ENCODE results near the gene SPIRE2.
"Not testable (repeated sequence)": the region's sequence is repeated elsewhere in the genome, so short reads cannot be mapped to it uniquely, and the experiment has no call there.

Gene SPIRE2

DNA sequence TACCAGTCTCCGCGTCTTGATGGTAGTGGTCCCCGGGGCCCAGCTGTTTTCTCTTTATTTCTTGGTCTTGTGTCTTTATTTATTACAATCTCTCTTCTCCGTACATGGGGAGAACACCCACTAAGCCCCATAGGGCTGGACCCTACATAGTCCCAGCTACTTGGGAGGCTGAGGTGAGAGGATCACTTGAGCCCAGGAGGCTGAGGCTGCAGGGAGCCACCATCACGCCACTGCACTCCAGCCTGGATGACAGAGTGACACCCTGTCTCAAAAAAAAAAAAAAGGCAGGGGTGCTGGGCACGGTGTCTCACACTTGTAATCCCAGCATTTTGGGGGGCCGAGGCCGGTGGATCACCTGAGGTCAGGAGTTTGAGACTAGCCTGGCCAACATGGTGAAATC is 8.8 kb upstream of the SPIRE2 start:
- ATAC-seq (replicated peaks; ENCODE audit: extremely low read depth, poor library complexity, severe bottlenecking); H3K36me3 Mint-ChIP-seq (ENCODE audit: insufficient read depth); H3K9me3 Mint-ChIP-seq; DNase-seq (ENCODE audit: low spot score in 2 of 2); H3K27ac Mint-ChIP-seq (ENCODE audit: low read depth); H3K27me3 Mint-ChIP-seq: not testable (repeated sequence)
- Mint-ChIP-seq H3K4me3 (peak overlapping the region; percentile 18), H3K4me1 (peaks cover 33% of the 10 kb centered on the region)

DNA sequence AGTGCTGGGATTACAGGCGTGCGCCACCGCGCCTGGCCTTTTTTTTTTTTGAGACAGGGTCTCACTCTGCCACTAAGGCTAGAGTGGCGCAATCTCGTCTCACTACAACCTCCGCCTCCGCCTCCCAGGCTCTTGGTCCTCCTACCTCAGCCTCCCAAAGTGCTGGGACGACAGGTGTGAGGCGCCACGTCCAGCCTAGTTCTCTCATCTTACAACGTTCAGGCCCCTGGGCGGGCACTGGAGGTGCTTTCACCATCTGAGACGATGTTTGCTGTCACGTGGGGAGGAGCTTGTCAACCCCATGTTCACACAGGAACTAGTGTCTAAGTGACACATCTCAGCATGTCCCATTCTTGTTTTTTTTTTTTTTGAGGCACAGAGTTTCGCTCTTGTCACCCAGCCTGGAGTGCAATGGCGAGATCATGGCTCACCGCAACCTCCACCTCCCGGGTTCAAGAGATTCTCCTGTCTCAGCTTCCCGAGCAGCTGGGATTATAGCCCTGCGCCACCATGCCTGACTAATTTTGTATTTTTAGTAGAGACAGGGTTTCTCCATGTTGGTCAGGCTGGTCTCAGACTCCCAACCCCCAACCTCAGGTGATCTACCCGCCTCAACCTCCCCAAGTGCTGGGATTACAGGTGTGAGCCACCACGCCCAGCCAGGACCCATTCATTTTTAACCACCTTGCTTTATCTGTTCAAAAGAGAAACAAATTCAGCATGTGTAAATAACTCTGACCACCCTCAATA is 6.7 kb upstream of the SPIRE2 start:
- Mint-ChIP-seq H3K27ac (ENCODE audit: low read depth) (peak overlapping the region; percentile 80), H3K9me3 (no peaks in the 10 kb centered on the region), H3K4me3 (peak overlapping the region; percentile 36), H3K27me3 (no peaks in the 10 kb centered on the region), H3K36me3 (ENCODE audit: insufficient read depth) (peaks cover 2% of the 10 kb centered on the region), H3K4me1 (peaks cover 33% of the 10 kb centered on the region)
- DNase-seq (ENCODE audit: low spot score in 2 of 2): peak in 1 of 2 donors; percentile 64
- ATAC-seq (replicated peaks; ENCODE audit: extremely low read depth, poor library complexity, severe bottlenecking): peak; percentile 85

DNA sequence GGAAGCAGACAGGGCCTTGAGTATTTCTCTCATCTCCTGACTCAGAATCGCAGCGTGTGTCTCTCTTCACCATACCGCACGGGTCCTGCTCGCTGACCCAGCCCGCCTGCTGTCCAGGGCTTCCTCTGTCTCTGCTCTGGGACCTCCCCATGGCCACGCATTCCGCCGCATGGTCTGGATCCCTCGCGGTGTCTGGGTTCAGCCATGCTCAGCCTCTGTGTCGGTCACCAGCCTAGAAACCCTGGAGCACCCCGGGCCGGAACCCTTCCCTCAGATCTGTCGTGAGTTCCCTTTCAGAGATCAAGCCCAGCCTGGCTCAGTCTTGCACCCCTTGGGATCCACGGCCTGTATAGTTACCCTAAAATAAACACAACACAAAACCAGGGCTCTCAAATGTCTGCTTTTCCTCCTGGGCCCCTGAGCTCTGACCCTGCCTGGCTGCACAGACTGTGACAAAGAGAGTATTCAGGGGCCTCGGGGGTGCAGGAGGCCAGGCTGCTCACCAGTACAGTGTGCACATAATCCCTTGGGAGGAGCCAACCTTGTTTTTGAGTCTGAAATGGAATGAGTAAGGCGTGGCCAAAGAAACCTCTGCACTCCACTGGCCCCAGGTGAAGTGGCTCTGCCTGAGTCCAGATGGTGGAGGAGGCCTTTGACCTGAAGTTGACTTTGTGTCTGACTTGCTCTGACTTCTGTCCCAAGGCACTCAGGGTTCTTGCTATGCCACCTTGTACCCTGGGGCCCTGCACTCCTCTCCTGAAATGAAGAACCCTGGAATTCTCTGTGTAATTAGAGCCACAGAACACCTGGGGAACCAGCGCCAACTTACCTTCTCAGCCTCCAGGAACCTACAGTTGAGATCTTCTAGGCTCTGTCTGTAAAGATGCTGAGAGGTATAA is 5.8 kb upstream of the SPIRE2 start:
- no peak for DNase-seq (ENCODE audit: low spot score in 2 of 2)
- peaks cover 2% of the 10 kb centered on the region for H3K36me3 Mint-ChIP-seq (ENCODE audit: insufficient read depth)
- peak overlapping the region; percentile 36 for H3K4me3 Mint-ChIP-seq
- peaks cover 33% of the 10 kb centered on the region for H3K4me1 Mint-ChIP-seq
- H3K27me3 Mint-ChIP-seq: no peaks in the 10 kb centered on the region
- H3K9me3 Mint-ChIP-seq: no peaks in the 10 kb centered on the region
- no peak for ATAC-seq (replicated peaks; ENCODE audit: extremely low read depth, poor library complexity, severe bottlenecking)
- peak overlapping the region; percentile 80 for H3K27ac Mint-ChIP-seq (ENCODE audit: low read depth)

DNA sequence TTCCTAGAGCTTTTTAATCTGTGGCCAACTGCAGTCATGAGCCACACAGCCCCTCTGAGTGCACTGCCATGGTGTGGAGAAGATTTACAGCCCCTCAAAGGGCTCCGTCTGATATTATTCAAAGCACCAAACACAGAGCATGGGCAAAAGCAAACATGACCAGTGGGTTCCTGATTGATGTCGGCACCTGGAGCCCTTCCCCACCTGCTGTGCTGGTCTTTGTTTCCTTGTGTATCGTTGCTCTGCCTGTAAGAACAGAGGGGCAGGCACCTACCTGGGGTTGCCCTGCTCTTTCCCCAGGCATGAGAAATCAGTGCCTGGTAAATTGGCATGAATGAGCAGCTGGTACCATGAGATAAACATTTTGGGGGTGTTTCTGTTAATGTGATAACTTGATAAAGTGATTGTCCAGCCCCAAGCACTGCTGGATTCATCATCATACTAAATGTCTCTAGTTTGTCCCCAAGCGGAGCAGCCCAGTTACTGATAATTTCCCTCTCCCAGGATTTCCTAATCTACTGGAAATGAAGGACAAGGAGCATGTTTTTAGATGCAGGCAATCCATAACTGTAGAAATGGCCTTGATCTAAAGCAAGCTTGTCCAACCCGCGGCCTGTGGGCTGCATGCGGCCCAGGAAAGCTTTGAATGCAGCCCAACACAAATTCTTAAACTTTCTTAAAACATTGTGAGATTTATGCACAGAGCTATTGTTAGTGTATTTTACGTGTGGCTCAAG is 5.0 kb upstream of the SPIRE2 start:
- no peak for ATAC-seq (replicated peaks; ENCODE audit: extremely low read depth, poor library complexity, severe bottlenecking)
- H3K4me3 Mint-ChIP-seq: no peak overlapping the region
- H3K4me1 Mint-ChIP-seq: peaks cover 26% of the 10 kb centered on the region
- peak overlapping the region; percentile 80 for H3K27ac Mint-ChIP-seq (ENCODE audit: low read depth)
- H3K27me3 Mint-ChIP-seq: no peaks in the 10 kb centered on the region
- H3K9me3 Mint-ChIP-seq: no peaks in the 10 kb centered on the region
- H3K36me3 Mint-ChIP-seq (ENCODE audit: insufficient read depth): peaks cover 2% of the 10 kb centered on the region
- DNase-seq (ENCODE audit: low spot score in 2 of 2): no peak

DNA sequence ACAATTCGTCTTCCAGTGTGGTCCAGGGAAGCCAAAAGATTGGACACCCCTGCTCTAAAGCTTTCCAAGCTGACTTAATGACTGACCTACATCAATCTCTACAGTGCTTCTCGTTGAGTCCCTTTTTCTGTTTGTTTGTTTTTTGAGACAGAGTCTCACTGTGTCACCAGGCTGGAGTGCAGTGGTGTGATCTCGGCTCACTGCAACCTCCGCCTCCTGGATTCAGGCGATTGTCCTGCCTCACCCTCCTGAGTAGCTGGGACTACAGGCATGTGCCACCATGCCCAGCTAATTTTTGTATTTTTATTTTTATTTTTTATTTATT is 4.5 kb upstream of the SPIRE2 start:
- H3K4me3 Mint-ChIP-seq; ATAC-seq (replicated peaks; ENCODE audit: extremely low read depth, poor library complexity, severe bottlenecking); H3K9me3 Mint-ChIP-seq; H3K27ac Mint-ChIP-seq (ENCODE audit: low read depth); H3K36me3 Mint-ChIP-seq (ENCODE audit: insufficient read depth); H3K27me3 Mint-ChIP-seq; DNase-seq (ENCODE audit: low spot score in 2 of 2): not testable (repeated sequence)
- H3K4me1 Mint-ChIP-seq: peaks cover 24% of the 10 kb centered on the region

DNA sequence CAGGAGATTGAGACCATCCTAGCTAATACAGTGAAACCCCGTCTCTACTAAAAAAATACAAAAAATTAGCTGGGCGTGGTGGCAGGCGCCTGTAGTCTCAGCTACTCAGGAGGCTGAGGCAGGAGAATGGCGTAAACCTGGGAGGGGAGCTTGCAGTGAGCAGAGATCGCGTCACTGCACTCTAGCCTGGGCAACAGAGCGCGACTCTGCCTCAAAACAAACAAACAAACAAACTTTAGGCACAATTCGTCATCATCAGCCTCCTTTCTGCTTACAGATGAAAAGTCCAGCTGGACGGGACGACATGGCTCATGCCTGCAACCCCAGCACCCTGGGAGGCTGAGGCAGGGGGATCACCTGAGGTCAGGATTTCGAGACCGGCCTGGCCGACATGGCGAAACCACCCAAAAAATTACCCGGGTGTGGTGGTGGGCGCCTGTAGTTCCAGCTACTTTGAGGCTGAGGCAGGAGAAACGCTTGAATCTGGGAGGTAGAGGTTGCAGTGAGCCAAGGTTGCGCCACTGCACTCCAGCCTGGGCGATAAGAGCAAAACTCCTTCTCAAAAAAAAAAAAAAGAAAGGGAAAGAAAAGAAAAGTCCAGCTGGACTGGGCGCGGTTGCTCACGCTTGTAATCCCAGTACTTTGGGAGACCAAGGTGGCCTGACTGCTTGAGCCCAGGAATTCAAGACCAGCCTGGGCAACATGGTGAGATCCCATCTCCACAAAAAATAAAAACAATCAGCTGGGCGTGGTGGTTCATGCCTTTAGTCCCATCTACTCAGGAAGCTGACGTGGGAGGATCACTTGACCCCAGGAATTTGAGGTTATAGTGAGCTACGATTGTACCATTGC is 1.5 kb upstream of the SPIRE2 start:
- Mint-ChIP-seq H3K27me3 (no peaks in the 10 kb centered on the region), H3K9me3 (no peaks in the 10 kb centered on the region), H3K4me1 (peaks cover 21% of the 10 kb centered on the region), H3K27ac (ENCODE audit: low read depth) (no peak overlapping the region), H3K36me3 (ENCODE audit: insufficient read depth) (no peaks in the 10 kb centered on the region), H3K4me3 (peak overlapping the region; percentile 34)
- DNase-seq (ENCODE audit: low spot score in 2 of 2) (no peak), ATAC-seq (replicated peaks; ENCODE audit: extremely low read depth, poor library complexity, severe bottlenecking) (no peak)

DNA sequence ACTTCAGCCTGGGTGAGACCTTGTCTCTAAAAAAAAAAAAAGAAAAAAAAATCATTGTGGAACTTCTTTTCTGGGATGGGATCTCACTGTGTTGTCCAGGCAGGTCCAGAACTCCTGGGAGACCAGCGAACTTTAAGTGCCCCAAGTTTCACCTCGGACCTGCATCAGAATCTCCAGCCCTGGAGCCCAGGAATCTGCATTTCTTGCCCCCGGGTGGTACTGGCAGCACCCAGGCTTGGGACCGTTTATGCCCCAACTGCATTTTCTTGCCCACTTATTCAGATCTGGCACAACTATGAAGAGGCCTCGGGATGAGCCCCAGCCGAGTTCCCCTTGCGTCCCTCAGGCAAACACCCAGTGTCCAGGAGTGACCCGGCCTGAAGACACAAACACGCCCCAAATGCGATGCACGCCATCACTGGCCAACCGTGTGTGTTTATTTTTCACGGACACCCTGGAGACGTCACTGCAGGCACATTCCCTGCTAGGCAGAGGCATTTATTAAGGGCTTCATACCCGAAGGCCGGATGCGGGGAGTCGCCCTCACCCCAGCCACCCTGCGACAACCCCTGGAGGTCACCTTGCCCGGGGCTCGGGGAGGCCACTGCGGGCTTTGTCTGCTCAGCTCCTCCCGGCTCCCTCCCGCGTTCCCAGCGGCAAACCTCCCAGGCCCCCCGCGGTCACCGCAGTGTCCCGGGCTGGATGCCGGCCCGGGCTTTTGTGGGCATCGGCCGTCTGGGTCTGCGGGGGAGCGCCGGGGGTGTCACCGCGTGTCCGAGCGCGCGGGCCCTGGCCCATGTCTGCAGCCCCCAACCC is 684 bp upstream of the SPIRE2 start:
- DNase-seq (ENCODE audit: low spot score in 2 of 2) (no peak), ATAC-seq (replicated peaks; ENCODE audit: extremely low read depth, poor library complexity, severe bottlenecking) (no peak)
- no peak overlapping the region for H3K27ac Mint-ChIP-seq (ENCODE audit: low read depth)
- H3K4me3 Mint-ChIP-seq: no peak overlapping the region
- H3K4me1 Mint-ChIP-seq: peaks cover 13% of the 10 kb centered on the region
- H3K36me3 Mint-ChIP-seq (ENCODE audit: insufficient read depth): no peaks in the 10 kb centered on the region
- H3K27me3 Mint-ChIP-seq: no peaks in the 10 kb centered on the region
- no peaks in the 10 kb centered on the region for H3K9me3 Mint-ChIP-seq

DNA sequence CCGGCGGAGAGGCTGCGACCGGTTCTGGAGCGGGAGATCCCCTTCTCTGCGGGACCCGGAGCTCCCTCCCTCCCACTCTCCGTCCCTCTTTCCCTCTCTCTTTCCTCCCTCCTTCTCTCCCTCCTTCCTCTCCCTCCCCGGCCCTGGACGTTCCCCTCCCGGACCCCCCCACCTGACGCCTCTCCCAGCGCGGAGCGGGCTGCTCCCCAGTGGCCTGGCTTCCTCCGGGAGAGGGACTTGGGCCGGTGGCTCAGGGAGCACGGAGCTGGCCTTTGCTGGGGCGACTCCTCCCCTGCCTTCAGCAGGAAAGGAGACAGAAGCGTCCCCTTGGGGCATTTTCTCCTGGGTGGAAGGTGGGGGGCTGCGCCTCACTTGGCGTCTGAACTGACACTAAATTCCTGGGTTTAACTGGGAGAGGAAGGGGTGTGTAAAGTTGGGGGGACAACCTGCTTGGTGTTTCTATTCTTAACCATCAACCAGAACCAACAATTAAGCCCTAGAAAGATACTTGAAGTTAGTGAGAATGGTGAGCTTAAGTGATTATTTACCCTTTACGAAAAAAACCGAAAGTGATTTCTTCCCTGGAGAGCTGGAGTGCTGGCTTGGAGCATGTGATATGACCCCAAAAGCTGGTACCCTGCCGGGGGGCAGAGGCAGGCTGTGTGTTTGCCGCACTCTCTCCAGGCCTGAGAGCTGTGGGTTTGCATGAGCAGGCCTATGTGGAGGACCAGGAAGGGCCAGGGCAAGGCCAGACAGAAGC is 775 bp downstream of the SPIRE2 start:
- peak overlapping the region; percentile 41 for H3K4me3 Mint-ChIP-seq
- no peak overlapping the region for H3K27ac Mint-ChIP-seq (ENCODE audit: low read depth)
- H3K27me3 Mint-ChIP-seq: no peaks in the 10 kb centered on the region
- no peak for DNase-seq (ENCODE audit: low spot score in 2 of 2)
- no peaks in the 10 kb centered on the region for H3K36me3 Mint-ChIP-seq (ENCODE audit: insufficient read depth)
- no peaks in the 10 kb centered on the region for H3K9me3 Mint-ChIP-seq
- peaks cover 11% of the 10 kb centered on the region for H3K4me1 Mint-ChIP-seq
- ATAC-seq (replicated peaks; ENCODE audit: extremely low read depth, poor library complexity, severe bottlenecking): no peak

DNA sequence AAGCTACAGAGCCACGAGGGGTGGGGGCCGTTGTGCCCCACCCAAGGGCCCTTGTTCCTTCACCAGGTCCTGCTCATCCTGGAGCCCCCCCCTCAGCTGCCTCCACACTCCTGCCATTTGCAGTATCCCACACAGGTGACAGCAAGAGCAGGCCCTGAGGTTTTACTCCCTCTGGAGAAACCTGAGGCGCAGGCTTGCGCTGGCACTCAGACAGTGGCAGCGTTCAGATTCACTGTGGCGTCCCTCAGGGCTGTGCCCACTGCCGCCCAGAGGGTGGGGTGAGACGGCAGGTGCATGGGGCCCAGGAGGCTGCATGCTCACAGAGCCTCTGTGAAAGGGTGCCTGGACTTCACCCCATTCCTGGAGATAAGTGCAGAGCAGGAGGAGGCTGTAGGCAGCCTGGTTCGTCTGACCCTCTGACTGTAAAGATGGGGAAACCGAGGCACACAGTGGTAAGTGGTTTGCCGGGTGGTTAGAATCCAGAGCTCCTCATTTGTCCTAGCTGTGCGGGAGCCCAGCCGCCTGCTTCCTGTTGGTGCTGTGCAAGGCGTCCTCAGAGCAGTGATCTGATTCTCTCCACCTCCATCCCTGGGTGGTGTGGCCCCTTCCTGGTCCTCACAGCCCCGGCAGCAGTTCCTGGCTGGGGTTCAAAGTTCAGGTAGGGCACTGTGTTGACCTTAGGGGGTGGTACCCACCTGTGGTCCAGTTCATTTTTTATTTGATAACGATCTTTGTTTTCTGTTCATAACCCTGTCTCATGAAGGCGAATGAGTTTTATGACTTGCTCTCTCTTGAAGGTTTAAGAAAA is 1.6 kb downstream of the SPIRE2 start:
- H3K36me3 Mint-ChIP-seq (ENCODE audit: insufficient read depth): no peaks in the 10 kb centered on the region
- H3K27ac Mint-ChIP-seq (ENCODE audit: low read depth): no peak overlapping the region
- H3K4me3 Mint-ChIP-seq: peak overlapping the region; percentile 30

DNA sequence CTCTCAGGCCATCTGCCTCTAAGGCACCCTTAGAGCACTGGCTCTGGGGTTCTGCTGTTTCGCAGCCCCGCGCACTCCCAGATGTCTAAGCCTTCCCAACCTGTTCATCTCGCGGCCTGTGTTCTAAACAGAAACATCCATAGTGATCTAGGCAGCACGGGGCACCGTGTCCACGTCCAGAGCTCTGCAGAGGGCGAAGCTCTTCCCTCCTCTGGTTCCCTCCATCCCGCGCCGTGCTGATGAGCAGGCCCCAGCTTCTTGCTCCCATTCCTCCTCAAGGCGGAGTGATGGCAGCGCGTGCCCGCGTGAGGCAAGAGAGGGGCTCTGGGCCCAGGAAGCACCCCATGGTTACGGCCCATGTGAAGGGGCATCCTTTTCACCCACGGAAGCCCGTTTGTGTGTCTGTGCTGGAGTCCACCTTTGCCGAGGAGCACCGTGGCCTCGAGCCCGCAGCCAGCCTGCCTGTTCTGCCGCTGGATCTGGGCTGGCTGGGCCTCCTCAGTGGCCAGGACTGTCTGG is 3.6 kb downstream of the SPIRE2 start:
- Mint-ChIP-seq H3K27ac (ENCODE audit: low read depth) (no peak overlapping the region), H3K9me3 (no peaks in the 10 kb centered on the region), H3K4me1 (peaks cover 11% of the 10 kb centered on the region), H3K27me3 (no peaks in the 10 kb centered on the region), H3K4me3 (no peak overlapping the region), H3K36me3 (ENCODE audit: insufficient read depth) (no peaks in the 10 kb centered on the region)
- DNase-seq (ENCODE audit: low spot score in 2 of 2): no peak
- no peak for ATAC-seq (replicated peaks; ENCODE audit: extremely low read depth, poor library complexity, severe bottlenecking)

More for the DNA sequence above, 1.6 kb downstream of the SPIRE2 start:
- DNase-seq (ENCODE audit: low spot score in 2 of 2) (no peak), ATAC-seq (replicated peaks; ENCODE audit: extremely low read depth, poor library complexity, severe bottlenecking) (no peak)
- Mint-ChIP-seq H3K4me1 (peaks cover 11% of the 10 kb centered on the region), H3K27me3 (no peaks in the 10 kb centered on the region), H3K9me3 (no peaks in the 10 kb centered on the region)
